NCI-H128 (cell line): ENCODE data around the gene AAR2.

ENCODE experiments used
- DNase-seq: peaks from one replicate; lab custom pipeline; 2025; ENCODE audit not compliant: unreplicated experiment; lab: John Stamatoyannopoulos, UW

Gene AAR2

GRCh38 chr20:36235892-36236785, at the start of gene AAR2:
Gene AAR2 (plus strand): TSS chr20:36236478. CDS start chr20:36239869, 3,391 bp downstream.
- peak; percentile 55 for DNase-seq

GRCh38 chr20:36193977-36194712, 42.1 kb upstream of the AAR2 start:
- DNase-seq, result no peak

- DNase-seq, result no peak
Observed at GRCh38 chr20:36196676-36197075, 39.6 kb upstream of the AAR2 start.

- no peak for DNase-seq
Observed at GRCh38 chr20:36197271-36197670, 39.0 kb upstream of the AAR2 start.

- peak; percentile 69 for DNase-seq
Observed at GRCh38 chr20:36199345-36200257, 36.7 kb upstream of the AAR2 start.

GRCh38 chr20:36200451-36200850, 35.8 kb upstream of the AAR2 start:
- no peak for DNase-seq

- DNase-seq, result no peak
Observed at GRCh38 chr20:36201198-36201597, 35.1 kb upstream of the AAR2 start.

GRCh38 chr20:36202891-36203338, 33.4 kb upstream of the AAR2 start:
- peak; percentile 55 for DNase-seq

- DNase-seq, result no peak
Observed at GRCh38 chr20:36203861-36204260, 32.4 kb upstream of the AAR2 start.

GRCh38 chr20:36205026-36205425, 31.3 kb upstream of the AAR2 start:
- no peak for DNase-seq

GRCh38 chr20:36206068-36206467, 30.2 kb upstream of the AAR2 start:
- no peak for DNase-seq

GRCh38 chr20:36206641-36207040, 29.6 kb upstream of the AAR2 start:
- no peak for DNase-seq

- DNase-seq, result no peak
Observed at GRCh38 chr20:36207602-36208001, 28.7 kb upstream of the AAR2 start.

GRCh38 chr20:36208257-36208656, 28.0 kb upstream of the AAR2 start:
- no peak for DNase-seq

- DNase-seq, result no peak
Observed at GRCh38 chr20:36210436-36211021, 25.7 kb upstream of the AAR2 start.

- DNase-seq, result no peak
Observed at GRCh38 chr20:36213362-36213761, 22.9 kb upstream of the AAR2 start.

- no peak for DNase-seq
Observed at GRCh38 chr20:36214684-36215256, 21.5 kb upstream of the AAR2 start.

GRCh38 chr20:36215778-36216177, 20.5 kb upstream of the AAR2 start:
- no peak for DNase-seq

GRCh38 chr20:36216314-36217025, 19.8 kb upstream of the AAR2 start:
- DNase-seq, result no peak

- DNase-seq, result no peak
Observed at GRCh38 chr20:36217226-36217625, 19.1 kb upstream of the AAR2 start.
